HG03039 (cell line): ENCODE measurements around the gene TOP2B.

Source experiments
- ATAC-seq: cut with Tn5 transposase; IDR thresholded peaks from one replicate; pipeline ENCODE4 v1.9.1; 2021; ENCODE audit warnings: mild to moderate bottlenecking, moderate library complexity; ENCODE audit not compliant: unreplicated experiment

TOP2B gene

GRCh38 chr3:25619382-25619781, 45.3 kb downstream of the TOP2B start:
- no peak for ATAC-seq

- no peak for ATAC-seq
These were observed 46.7 kb downstream of the TOP2B start for GRCh38 chr3:25618028-25618427.

GRCh38 chr3:25611193-25611592, 53.5 kb downstream of the TOP2B start:
- no peak for ATAC-seq

GRCh38 chr3:25610779-25611178, 53.9 kb downstream of the TOP2B start:
- no peak for ATAC-seq

- no peak for ATAC-seq
These were observed 54.5 kb downstream of the TOP2B start for GRCh38 chr3:25610167-25610566.

- no peak for ATAC-seq
These were observed 60.5 kb downstream of the TOP2B start for GRCh38 chr3:25604107-25604805.

- ATAC-seq: no peak
These were observed 61.0 kb downstream of the TOP2B start for GRCh38 chr3:25603703-25604102.

GRCh38 chr3:25597535-25598101, 67.1 kb downstream of the TOP2B start:
- no peak for ATAC-seq

- ATAC-seq: no peak
These were observed 70.7 kb downstream of the TOP2B start for GRCh38 chr3:25594007-25594502.

- ATAC-seq: no peak
These were observed 71.7 kb downstream of the TOP2B start for GRCh38 chr3:25593001-25593400.

GRCh38 chr3:25592510-25592968, 72.2 kb downstream of the TOP2B start:
- no peak for ATAC-seq

- ATAC-seq: no peak
These were observed 74.9 kb downstream of the TOP2B start for GRCh38 chr3:25589783-25590258.

- ATAC-seq: no peak
These were observed 75.5 kb downstream of the TOP2B start for GRCh38 chr3:25589104-25589782.

GRCh38 chr3:25588441-25589103, 76.1 kb downstream of the TOP2B start:
- no peak for ATAC-seq

- no peak for ATAC-seq
These were observed 76.7 kb downstream of the TOP2B start for GRCh38 chr3:25587975-25588374.

GRCh38 chr3:25587526-25587925, 77.2 kb downstream of the TOP2B start:
- ATAC-seq: no peak

GRCh38 chr3:25587094-25587493, 77.6 kb downstream of the TOP2B start:
- ATAC-seq: no peak

GRCh38 chr3:25586553-25586952, 78.2 kb downstream of the TOP2B start:
- no peak for ATAC-seq

- ATAC-seq: no peak
These were observed 78.6 kb downstream of the TOP2B start for GRCh38 chr3:25586167-25586505.

GRCh38 chr3:25585361-25586166, 79.1 kb downstream of the TOP2B start:
- ATAC-seq: no peak
